Activated CD8-positive, alpha-beta T cell treated with anti-CD3 and anti-CD28 coated beads, Interleukin-2, amount 10 ng/mL, durations not matched to agents 7 days and 5 days (primary cell): ENCODE measurements around the gene MUS81. TPM values are rescaled to one million over a fixed set of nuclear protein-coding genes. Genes with fewer than 3 reads are reported as not detected.

Source experiments
- ATAC-seq: fragments of 150-1000 bp; cut with Tn5 transposase; one replicate; pipeline ENCODE4 v1.10.0; 2021; ENCODE audit warnings: moderate library complexity
- CTCF ChIA-PET: fragments of 350-600 bp; sonication (Branson Sonifier 250); formaldehyde crosslinking; loops from one replicate; lab custom pipeline; 2021; ENCODE audit warnings: antibody characterized with exemption; lab: Charles Lee
- POLR2A ChIA-PET: fragments of 350-600 bp; sonication (Branson Sonifier 250); formaldehyde crosslinking; loops from one replicate; lab custom pipeline; 2021; ENCODE audit warnings: antibody characterized with exemption; lab: Charles Lee
- DNase-seq: peaks from one replicate; pipeline ENCODE4 v3.0.0-alpha.2; 2020
- H3K27ac Mint-ChIP-seq: one replicate; pipeline ENCODE4 v1.8.0; 2021; ENCODE audit warnings: mild to moderate bottlenecking, mixed read lengths
- H3K27me3 Mint-ChIP-seq: one replicate; pipeline ENCODE4 v1.8.0; 2021; ENCODE audit warnings: low read depth, mixed read lengths
- H3K36me3 Mint-ChIP-seq: one replicate; pipeline ENCODE4 v1.8.0; 2021; ENCODE audit warnings: low read depth, mixed read lengths
- H3K4me1 Mint-ChIP-seq: one replicate; pipeline ENCODE4 v1.8.0; 2021; ENCODE audit warnings: low read depth, mixed read lengths
- H3K4me3 Mint-ChIP-seq: one replicate; pipeline ENCODE4 v1.8.0; 2021; ENCODE audit warnings: mild to moderate bottlenecking, mixed read lengths
- H3K9me3 Mint-ChIP-seq: one replicate; pipeline ENCODE4 v1.8.0; 2022; ENCODE audit warnings: mixed read lengths; ENCODE audit not compliant: insufficient read depth
- total RNA-seq, 2 experiments: library from RNA; stranded (reverse); gene quantifications; one replicate each; pipeline ENCODE4 v1.2.3, GENCODE V29; 2021

MUS81 gene
- total RNA-seq, 2 experiments from 2014 or later, result 106 to 111 TPM

DNA sequence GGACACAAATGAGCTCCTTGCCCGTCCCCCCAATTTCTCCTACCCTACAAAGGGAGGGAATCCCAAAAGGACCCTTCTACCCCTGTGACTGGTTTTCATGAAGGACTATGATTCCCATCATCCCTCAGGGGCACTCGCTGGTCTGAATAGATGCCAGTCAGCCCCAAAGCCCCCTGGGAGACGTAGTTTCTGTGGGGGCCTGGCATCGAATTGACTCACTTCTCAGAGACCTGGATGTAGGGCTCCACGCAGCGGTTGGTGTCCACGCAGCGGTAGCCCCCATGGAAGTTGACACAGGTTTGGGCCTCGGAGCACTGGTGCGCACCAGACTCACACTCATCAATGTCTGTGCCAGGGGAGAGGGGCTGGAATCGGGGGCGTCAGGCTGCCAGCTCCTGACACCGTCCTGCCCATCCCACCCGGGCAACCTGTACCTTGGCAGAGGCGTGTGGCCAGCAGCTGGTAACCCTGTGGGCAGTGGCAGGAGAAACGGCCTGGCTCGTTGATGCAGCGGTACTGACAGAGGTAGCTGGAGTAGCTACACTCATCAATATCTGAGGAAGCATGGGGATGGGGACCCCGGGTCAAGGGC, 7.9 kb downstream of the MUS81 start:
- Mint-ChIP-seq H3K4me3 (no peak overlapping the region), H3K9me3 (no peaks in the 10 kb centered on the region), H3K27me3 (peaks cover 3% of the 10 kb centered on the region), H3K27ac (no peak overlapping the region), H3K36me3 (peaks cover 35% of the 10 kb centered on the region), H3K4me1 (peaks cover 49% of the 10 kb centered on the region)
- CTCF ChIA-PET, result interaction anchor here (4.7 to 18.4 kb wide), 2 partner anchors 8 to 17 kb away, joined by 90 to 584 read pairs; partner anchors contain the start of genes CCDC85B, CTSW, FIBP and MUS81
- no peak for DNase-seq
- no peak for ATAC-seq
- POLR2A ChIA-PET, result interaction anchor here (1.7 to 6.6 kb wide), 2 partner anchors 8 to 16 kb away, joined by 9 to 143 read pairs; partner anchors contain the start of genes CFL1 and MUS81

DNA sequence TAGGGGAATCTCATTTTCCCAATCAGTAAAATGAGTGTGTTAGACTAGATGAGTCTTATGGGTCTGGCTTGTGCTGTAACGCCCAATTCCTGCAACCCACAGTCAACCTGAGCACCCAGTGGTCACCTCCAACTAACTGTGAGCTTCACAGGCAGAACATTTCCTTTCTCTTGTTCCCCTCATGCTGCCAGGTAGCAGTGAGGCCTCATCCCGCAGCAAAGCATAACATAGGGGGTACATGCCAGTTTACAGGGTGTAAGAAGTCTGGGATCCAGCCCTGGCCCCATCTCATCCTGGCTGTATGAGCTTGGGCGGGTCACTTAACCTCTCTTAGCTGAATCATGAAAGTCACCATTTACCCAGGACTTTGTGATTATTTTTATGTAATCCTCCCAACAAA, 8.7 kb downstream of the MUS81 start:
- no peak overlapping the region for H3K27ac Mint-ChIP-seq

DNA sequence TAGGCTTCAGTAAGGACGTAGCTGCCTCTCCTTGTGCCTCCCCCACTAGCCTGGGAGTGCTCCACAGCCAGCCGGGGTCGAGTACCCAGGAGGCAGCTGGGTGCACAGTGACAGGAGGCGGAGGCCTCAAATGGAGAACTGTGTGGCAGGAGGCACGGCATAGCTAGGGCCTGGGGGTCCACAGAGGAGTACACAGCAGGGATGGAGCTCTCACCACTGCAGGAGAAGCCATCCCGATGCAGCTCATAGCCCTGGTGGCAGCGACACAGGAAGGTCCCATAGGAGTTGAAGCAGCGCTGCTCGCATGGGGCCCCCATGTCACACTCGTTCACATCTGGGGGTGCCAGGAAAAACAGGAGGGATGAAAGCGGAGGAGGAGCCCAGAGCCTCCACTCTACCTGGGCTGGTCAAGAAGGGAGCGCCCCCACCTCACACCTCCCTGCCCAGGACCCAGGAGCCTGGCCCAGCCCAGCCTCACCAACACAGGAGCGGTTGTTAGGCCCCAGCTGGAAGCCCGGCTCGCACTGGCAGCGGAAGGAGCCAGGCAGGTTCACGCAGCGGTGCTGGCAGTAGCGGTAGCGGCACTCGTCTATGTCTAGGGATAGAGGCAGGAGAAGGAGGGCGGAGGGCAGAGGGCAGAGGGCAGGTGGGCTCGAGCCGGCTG, 9.5 kb downstream of the MUS81 start:
- Mint-ChIP-seq H3K4me3 (no peak overlapping the region), H3K4me1 (peaks cover 56% of the 10 kb centered on the region), H3K9me3 (no peaks in the 10 kb centered on the region), H3K27ac (no peak overlapping the region), H3K36me3 (peaks cover 24% of the 10 kb centered on the region), H3K27me3 (peaks cover 5% of the 10 kb centered on the region)
- no peak for ATAC-seq
- ChIA-PET CTCF (interaction anchor here (1.4 to 18.4 kb wide), 3 partner anchors 10 to 176 kb away, joined by 3 to 584 read pairs (median 90); partner anchors contain the start of genes CCDC85B, CTSW, FIBP and MUS81), POLR2A (interaction anchor here (1.3 to 6.6 kb wide), 4 partner anchors 9 to 21 kb away, joined by 6 to 143 read pairs (median 14); partner anchors contain the start of genes CCDC85B, CFL1, CTSW and MUS81)
- DNase-seq, result no peak

More for the DNA sequence above, 8.7 kb downstream of the MUS81 start:
- H3K9me3 Mint-ChIP-seq, result no peaks in the 10 kb centered on the region
- ChIA-PET CTCF (interaction anchor here (1.4 to 18.4 kb wide), 3 partner anchors 9 to 177 kb away, joined by 3 to 584 read pairs (median 90); partner anchors contain the start of genes CCDC85B, CTSW, FIBP and MUS81), POLR2A (interaction anchor here (1.3 to 6.6 kb wide), 3 partner anchors 9 to 22 kb away, joined by 6 to 143 read pairs (median 9); partner anchors contain the start of genes CCDC85B, CFL1 and MUS81)
- no peak overlapping the region for H3K4me3 Mint-ChIP-seq
- DNase-seq (no peak), ATAC-seq (no peak)
- H3K36me3 Mint-ChIP-seq, result peaks cover 28% of the 10 kb centered on the region
- H3K27me3 Mint-ChIP-seq, result peaks cover 5% of the 10 kb centered on the region
- H3K4me1 Mint-ChIP-seq, result peaks cover 56% of the 10 kb centered on the region

DNA sequence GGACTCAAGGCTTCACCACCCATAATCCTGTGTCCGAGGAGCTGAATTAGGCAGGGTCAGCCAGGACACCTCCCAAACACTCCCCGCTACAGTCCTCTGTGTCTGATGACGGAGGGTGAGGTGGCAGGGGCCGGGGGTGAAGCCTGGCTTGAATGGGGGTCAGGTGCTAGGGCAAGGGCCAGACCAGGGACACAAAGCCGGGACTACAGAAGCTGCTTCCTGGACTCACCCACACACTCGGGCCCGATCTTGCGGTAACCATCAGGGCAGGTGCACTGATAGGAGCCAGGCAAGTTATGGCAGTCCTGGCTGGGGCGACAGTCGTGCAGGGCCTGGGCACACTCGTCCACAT, 10.1 kb downstream of the MUS81 start:
- DNase-seq, result no peak
- CTCF ChIA-PET, result interaction anchor here (1.6 to 18.4 kb wide), 3 partner anchors 10 to 158 kb away, joined by 3 to 584 read pairs (median 90); partner anchors contain the start of genes CCDC85B, CTSW, FIBP and KAT5
- peaks cover 20% of the 10 kb centered on the region for H3K36me3 Mint-ChIP-seq
- peaks cover 52% of the 10 kb centered on the region for H3K4me1 Mint-ChIP-seq
- no peaks in the 10 kb centered on the region for H3K9me3 Mint-ChIP-seq
- peaks cover 5% of the 10 kb centered on the region for H3K27me3 Mint-ChIP-seq
- no peak overlapping the region for H3K4me3 Mint-ChIP-seq
- H3K27ac Mint-ChIP-seq, result peak overlapping the region; percentile 64
- POLR2A ChIA-PET, result interaction anchor here (2.2 to 6.6 kb wide), 3 partner anchors 10 to 18 kb away, joined by 10 to 143 read pairs (median 20); partner anchors contain the start of genes CFL1, CTSW and MUS81
- ATAC-seq, result no peak

DNA sequence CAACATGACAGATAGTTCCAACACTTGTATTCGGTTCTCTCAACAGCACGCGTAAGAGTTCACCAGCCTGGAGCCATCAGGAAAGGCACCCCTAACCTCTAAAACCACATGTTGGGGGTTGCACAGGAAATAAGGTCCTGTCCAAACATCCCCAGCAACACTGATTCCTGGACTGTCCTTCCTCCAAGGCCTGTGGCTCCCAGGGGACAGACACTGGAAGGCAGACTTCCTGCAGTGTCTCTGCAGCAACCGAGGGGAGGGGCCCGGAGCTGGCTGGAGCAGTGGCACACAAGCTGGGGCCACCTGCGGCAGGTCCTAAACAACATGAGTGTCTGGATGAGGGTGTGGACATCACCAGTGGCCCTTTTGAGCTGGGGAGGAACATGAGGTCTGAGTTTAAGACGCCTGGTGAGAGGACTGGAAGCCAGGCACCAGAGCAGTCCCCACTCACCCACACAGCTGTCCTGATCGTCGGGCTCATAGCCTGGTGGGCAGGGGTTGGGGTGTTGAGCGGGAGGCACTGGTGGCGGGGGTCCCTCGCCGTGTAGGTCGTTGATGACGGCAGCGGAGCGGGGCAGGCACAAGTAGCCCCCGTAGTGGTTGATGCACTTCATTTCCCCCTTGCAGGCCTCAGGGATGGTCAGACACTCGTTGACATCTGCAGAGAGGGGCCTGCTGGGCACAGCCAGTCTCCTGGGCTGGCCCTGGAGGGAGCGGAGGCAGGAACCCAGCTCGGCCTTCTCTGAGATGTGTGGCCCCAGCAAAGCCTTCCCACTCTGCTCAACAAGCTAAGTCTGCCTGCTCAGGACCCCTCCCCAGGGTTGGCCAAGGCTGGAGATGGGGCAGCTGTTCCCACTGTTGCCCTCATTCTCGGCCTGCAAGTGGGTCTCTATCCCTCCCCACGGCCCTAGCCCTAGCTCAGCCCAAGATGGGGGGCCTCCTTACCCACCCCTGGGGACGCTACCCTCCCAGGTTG, 10.8 kb downstream of the MUS81 start:
- H3K4me3 Mint-ChIP-seq, result no peak overlapping the region
- DNase-seq (no peak), ATAC-seq (no peak)
- peak overlapping the region; percentile 64 for H3K27ac Mint-ChIP-seq
- no peaks in the 10 kb centered on the region for H3K9me3 Mint-ChIP-seq
- peaks cover 15% of the 10 kb centered on the region for H3K36me3 Mint-ChIP-seq
- peaks cover 5% of the 10 kb centered on the region for H3K27me3 Mint-ChIP-seq
- ChIA-PET POLR2A (interaction anchor here (0.7 to 6.6 kb wide), 9 partner anchors 10 to 397 kb away, joined by 3 to 143 read pairs (median 5); partner anchors contain the start of genes CCDC85B, CFL1, CTSW and KAT5), CTCF (interaction anchor here (1.6 to 18.4 kb wide), 3 partner anchors 11 to 159 kb away, joined by 3 to 584 read pairs (median 90); partner anchors contain the start of genes CCDC85B, CTSW, FIBP and KAT5)
- peaks cover 52% of the 10 kb centered on the region for H3K4me1 Mint-ChIP-seq

DNA sequence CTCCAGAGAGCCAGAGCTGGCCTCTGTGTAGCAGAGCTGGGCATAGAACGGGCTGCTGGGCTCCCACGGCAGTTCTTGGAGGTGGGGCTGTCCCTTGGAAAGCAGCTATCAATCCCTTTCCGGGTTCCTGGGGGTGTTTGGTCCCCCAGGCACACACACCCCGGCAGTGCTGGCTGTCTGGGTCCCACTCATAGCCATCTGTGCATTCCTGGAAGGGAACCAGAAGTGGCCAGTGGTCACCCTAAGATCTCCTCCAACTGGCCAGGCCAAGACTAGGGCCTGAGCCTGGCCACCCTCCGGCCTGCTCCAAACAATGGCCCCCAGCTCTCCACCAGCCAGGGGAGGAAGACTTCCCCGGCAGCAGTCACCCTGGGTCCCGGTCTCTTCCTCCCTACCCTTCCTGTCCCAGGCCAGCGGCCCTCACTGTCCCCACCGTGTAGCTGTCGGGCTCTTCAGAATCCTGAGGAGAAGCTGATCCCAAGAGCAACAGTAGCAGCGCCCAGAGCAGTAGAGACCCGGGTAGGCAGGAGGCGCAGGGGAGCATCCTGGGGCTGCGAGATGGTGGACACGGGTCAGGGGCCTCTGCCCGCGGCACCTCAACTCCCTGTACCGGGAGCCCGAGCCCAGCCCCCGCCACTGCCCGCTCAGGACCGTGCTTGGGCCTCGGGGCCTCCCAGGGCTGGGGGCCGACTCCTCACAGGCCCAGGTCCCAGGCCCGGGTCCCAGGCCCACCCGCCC, 11.7 kb downstream of the MUS81 start:
- Mint-ChIP-seq H3K27ac (peak overlapping the region; percentile 60), H3K36me3 (peaks cover 10% of the 10 kb centered on the region), H3K9me3 (no peaks in the 10 kb centered on the region), H3K4me1 (peaks cover 59% of the 10 kb centered on the region), H3K27me3 (peaks cover 5% of the 10 kb centered on the region), H3K4me3 (peak overlapping the region; percentile 40)
- DNase-seq, result no peak
- ATAC-seq, result no peak
- POLR2A ChIA-PET, result interaction anchor here (0.8 to 6.6 kb wide), 8 partner anchors 9 to 396 kb away, joined by 3 to 143 read pairs (median 6); partner anchors contain the start of genes CCDC85B, CFL1, CTSW and KAT5
- CTCF ChIA-PET, result interaction anchor here (1.6 to 18.4 kb wide), 3 partner anchors 12 to 160 kb away, joined by 3 to 584 read pairs (median 90); partner anchors contain the start of genes CCDC85B, CTSW, FIBP and KAT5

DNA sequence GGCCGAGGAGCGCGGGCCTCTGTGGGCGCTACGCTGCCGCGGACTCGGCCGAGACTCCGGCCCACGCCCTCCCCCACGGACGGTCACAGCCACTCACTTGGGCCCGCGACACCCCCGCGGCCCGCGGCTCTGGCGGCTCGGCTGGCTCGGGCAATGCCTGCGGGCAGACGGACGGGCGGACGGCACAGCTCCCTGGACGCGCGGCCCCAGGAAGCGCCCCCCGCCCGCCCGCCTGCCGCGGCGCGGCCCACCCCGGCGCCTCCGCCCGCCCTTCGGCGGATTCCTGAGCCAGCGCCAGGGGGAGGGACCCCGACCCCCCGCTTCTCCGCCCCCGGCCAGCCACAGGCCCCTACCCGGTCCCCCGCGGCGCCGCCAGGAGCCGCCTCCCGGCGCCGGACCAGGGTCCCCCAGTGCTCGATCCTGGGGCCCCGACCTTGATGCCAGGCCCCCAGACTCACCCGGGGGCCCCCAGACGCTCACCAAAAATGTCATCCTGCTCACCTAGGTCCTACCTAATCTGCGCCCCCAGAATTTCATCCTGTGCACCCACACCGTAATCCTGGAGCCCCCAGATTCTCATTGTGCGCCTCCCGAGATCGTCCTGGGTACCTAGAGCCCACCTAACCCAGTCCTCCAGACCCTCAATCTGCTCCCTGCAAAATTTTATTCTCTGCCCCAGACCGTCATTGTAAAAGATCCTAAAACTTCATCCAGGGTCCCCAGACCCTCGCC, 12.5 kb downstream of the MUS81 start, which contains the start of gene EFEMP2:
TSS of gene EFEMP2 (minus strand) at position 215 of the 732 bp plus-strand sequence. CDS start 446 bp downstream, outside the sequence.
- ATAC-seq, result no peak
- Mint-ChIP-seq H3K9me3 (no peaks in the 10 kb centered on the region), H3K27ac (peak within 1 kb of the TSS; percentile 83), H3K4me3 (peak within 1 kb of the TSS; percentile 83), H3K27me3 (peaks cover 5% of the 10 kb centered on the region), H3K4me1 (peaks cover 60% of the 10 kb centered on the region), H3K36me3 (peaks cover 2% of the 10 kb centered on the region)
- no peak for DNase-seq
- POLR2A ChIA-PET, result interaction anchor here (0.8 to 6.6 kb wide), 7 partner anchors 8 to 31 kb away, joined by 3 to 143 read pairs (median 10); partner anchors contain the start of genes CCDC85B, CFL1, CTSW and FIBP
- CTCF ChIA-PET, result interaction anchor here (2.0 to 18.4 kb wide), 3 partner anchors 12 to 13 kb away, joined by 25 to 584 read pairs (median 90); partner anchors contain the start of genes CCDC85B, CTSW, FIBP and MUS81

DNA sequence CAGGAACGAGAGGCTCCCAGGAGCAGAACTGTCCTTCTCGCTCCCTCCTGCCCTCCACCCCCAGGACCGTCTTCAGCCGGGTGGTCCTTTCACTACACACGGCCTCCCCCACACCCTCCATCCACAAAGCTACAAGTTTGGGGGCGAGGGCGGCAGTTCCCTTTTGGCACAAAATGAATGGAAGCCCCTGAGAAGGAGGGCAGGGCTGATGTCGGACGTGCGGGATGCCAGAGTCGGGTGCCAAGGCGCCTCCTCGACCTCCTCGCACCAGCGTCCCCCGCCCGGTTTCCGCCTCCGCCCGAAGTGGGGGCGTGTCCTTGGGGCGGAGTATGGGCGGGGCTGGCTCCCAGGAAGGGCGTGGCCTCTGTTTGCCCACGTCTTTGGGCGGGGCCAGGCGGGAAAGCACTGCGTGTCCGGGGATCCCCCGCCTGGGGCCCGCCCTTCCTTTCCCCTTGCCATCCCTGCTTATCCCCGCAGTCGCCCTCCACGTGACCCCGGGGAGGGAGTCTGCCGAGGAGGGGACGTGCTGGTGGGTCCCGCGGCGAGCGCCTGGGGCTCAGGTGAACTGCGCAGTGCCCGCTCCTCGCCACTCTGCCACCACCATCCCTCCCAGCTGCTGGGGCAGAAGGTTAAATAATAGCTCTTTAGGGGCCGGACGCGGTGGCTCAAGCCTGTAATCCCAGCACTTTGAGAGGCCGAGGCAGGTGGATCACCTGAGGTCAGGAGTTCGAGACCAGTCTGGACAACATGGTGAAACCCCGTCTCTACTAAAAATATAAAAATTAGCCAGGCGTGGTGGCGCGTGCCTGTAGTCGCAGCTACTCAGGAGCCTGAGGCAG, 13.3 kb downstream of the MUS81 start:
- ATAC-seq, result peak; percentile 88
- POLR2A ChIA-PET, result interaction anchor here (0.8 to 6.6 kb wide), 7 partner anchors 11 to 30 kb away, joined by 3 to 143 read pairs (median 5); partner anchors contain the start of genes CCDC85B, CFL1, FIBP and MUS81
- Mint-ChIP-seq H3K36me3 (no peaks in the 10 kb centered on the region), H3K27me3 (peaks cover 5% of the 10 kb centered on the region), H3K4me1 (peaks cover 67% of the 10 kb centered on the region), H3K27ac (peak overlapping the region; percentile 83), H3K9me3 (no peaks in the 10 kb centered on the region), H3K4me3 (peak overlapping the region; percentile 83)
- peak; percentile 96 for DNase-seq
- CTCF ChIA-PET, result interaction anchor here (1.2 to 18.4 kb wide), 3 partner anchors 12 to 162 kb away, joined by 4 to 584 read pairs (median 25); partner anchors contain the start of genes CCDC85B, CTSW, FIBP and KAT5
